Ishikawa (cell line): ENCODE data around the gene CCDC192.

Source experiments
- CEBPB ChIP-seq: IDR thresholded peaks from 2 replicates; pipeline ENCODE4 v1.6.1; 2012
- CREB1 ChIP-seq: IDR thresholded peaks from 2 replicates; pipeline ENCODE4 v1.6.1; 2012; ENCODE audit warnings: low read depth
- EGR1 ChIP-seq: IDR thresholded peaks from 2 replicates; pipeline ENCODE4 v1.6.1; 2012
- EP300 ChIP-seq: IDR thresholded peaks from 2 replicates; pipeline ENCODE4 v1.6.1; 2012; ENCODE audit warnings: borderline replicate concordance
- FOXM1 ChIP-seq: IDR thresholded peaks from 2 replicates; pipeline ENCODE4 v1.6.1; 2012; ENCODE audit warnings: low read depth, borderline replicate concordance
- MAX ChIP-seq: IDR thresholded peaks from 2 replicates; pipeline ENCODE4 v1.6.1; 2012
- NFIC ChIP-seq: IDR thresholded peaks from 2 replicates; pipeline ENCODE4 v1.6.1; 2012
- RAD21 ChIP-seq: IDR thresholded peaks from 2 replicates; pipeline ENCODE4 v1.6.1; 2012; ENCODE audit warnings: low read depth
- REST ChIP-seq: IDR thresholded peaks from 2 replicates; pipeline ENCODE4 v1.6.1; 2012; ENCODE audit warnings: low read depth, mild to moderate bottlenecking
- TAF1 ChIP-seq: IDR thresholded peaks from 2 replicates; pipeline ENCODE4 v1.6.1; 2012; ENCODE audit warnings: low read depth, mild to moderate bottlenecking
- TCF12 ChIP-seq: IDR thresholded peaks from 2 replicates; pipeline ENCODE4 v1.6.1; 2012; ENCODE audit warnings: low read depth
- TEAD4 ChIP-seq: IDR thresholded peaks from 2 replicates; pipeline ENCODE4 v1.6.1; 2012
- USF1 ChIP-seq: IDR thresholded peaks from 2 replicates; pipeline ENCODE4 v1.6.1; 2012
- YY1 ChIP-seq: IDR thresholded peaks from 2 replicates; pipeline ENCODE4 v1.6.1; 2012; ENCODE audit warnings: low read depth
- ZBTB7A ChIP-seq: IDR thresholded peaks from 2 replicates; pipeline ENCODE4 v1.6.1; 2012; ENCODE audit warnings: low read depth

CCDC192 gene

GRCh38 chr5:127802477-127802865, 99.3 kb downstream of the CCDC192 start:
- TF ChIP-seq CEBPB (no peak), ZBTB7A (no peak), RAD21 (no peak), FOXM1 (no peak), TCF12 (no peak), TAF1 (no peak), YY1 (no peak), EGR1 (no peak), CREB1 (no peak), USF1 (no peak)

GRCh38 chr5:127804886-127805426, 101.8 kb downstream of the CCDC192 start:
- TF ChIP-seq TCF12 (no peak), EGR1 (no peak), TAF1 (no peak), ZBTB7A (no peak), EP300 (no peak)

- no peak for TF ChIP-seq MAX
- TF ChIP-seq TEAD4, result no peak
- TF ChIP-seq TCF12, result no peak
- TF ChIP-seq FOXM1, result no peak
- TF ChIP-seq ZBTB7A, result no peak
- no peak for TF ChIP-seq REST
These were observed 102.3 kb downstream of the CCDC192 start for GRCh38 chr5:127805448-127805847.

- TF ChIP-seq TCF12, result no peak
- TF ChIP-seq TEAD4, result no peak
- TF ChIP-seq EGR1, result no peak
- no peak for TF ChIP-seq CREB1
- no peak for TF ChIP-seq RAD21
- TF ChIP-seq YY1, result no peak
- TF ChIP-seq ZBTB7A, result no peak
- TF ChIP-seq NFIC, result no peak
- TF ChIP-seq FOXM1, result no peak
- TF ChIP-seq REST, result no peak
- no peak for TF ChIP-seq TAF1
- no peak for TF ChIP-seq CEBPB
- no peak for TF ChIP-seq MAX
These were observed 103.6 kb downstream of the CCDC192 start for GRCh38 chr5:127806776-127807175.

GRCh38 chr5:127809533-127809932, 106.3 kb downstream of the CCDC192 start:
- TF ChIP-seq REST (no peak), FOXM1 (no peak), CREB1 (no peak), EP300 (no peak)

- TF ChIP-seq TEAD4 (no peak), TAF1 (no peak), EP300 (no peak)
These were observed 106.8 kb downstream of the CCDC192 start for GRCh38 chr5:127810017-127810416.
